ENCODE results near the gene DMWD.

Gene DMWD

GRCh38 chr19:45792470-45793177, at the start of gene DMWD:
Gene DMWD, minus strand, starts transcription at chr19:45792845. Its CDS starts 89 bp downstream, at chr19:45792756.
- peak; percentile 98 to 99 for DNase-seq (ENCODE audit: low read depth in 2 of 2)

DNA sequence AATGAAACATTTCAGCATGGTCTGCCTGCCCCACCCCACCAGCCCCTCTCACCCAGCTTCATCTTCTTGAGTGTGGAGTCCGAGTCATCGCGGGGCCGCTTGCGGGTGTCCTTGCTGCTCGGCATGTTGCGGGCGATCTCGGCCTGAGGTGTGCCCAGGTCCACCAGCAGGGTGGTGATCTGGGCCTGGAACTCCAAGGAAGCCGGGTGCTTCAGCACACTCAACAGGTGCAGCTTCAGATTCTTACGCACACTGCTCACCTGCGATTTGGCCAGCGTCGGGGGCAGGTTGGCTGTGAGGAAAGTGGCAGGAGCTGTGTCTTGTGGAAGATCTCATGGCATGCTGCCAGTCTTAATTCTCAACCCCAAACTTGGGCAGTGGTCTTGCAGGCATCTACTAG, 49.6 kb upstream of the DMWD start:
- DNase-seq (ENCODE audit: low read depth in 2 of 2): no peak

DNA sequence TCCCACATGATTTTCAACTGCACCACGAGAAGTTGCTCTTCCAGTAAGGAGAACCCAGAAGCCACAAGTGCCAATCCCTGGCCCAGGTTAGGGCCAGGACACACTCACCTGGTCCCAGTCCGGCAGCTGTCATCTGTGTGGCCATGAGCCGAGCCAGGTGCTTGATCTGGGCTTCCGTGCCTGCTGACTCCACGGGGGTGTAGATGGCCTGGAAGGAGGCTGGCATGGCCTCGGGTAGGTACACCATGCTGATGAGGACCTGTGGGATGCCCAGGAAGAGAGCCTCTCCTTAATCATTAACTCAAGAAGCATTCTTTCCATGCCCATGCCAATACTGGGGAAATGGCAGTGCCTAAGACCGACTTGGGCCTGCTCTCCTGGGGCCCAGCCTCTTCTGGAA, 42.3 kb upstream of the DMWD start:
- no peak for DNase-seq (ENCODE audit: low read depth in 2 of 2)

DNA sequence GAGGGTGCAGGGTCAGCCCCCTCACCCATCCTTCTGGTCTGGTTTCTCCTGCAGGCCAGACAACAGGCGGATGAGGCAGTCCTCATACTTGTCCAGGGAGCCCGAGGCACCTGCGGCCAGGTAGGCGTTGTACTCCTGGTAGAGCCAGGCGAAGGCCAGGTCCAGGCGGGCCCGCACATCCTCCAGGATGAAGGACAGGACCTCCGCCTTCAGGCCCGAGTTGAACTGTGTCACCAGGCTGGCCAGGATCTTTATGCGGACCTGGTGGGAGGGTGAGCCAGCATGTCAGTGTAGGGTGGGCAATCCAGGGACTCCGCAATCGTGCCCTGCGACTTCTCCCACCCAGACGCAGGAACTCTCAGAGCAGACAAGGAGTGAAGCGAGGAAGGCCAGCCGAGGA, 36.3 kb upstream of the DMWD start:
- DNase-seq (ENCODE audit: low read depth in 2 of 2): no peak

DNA sequence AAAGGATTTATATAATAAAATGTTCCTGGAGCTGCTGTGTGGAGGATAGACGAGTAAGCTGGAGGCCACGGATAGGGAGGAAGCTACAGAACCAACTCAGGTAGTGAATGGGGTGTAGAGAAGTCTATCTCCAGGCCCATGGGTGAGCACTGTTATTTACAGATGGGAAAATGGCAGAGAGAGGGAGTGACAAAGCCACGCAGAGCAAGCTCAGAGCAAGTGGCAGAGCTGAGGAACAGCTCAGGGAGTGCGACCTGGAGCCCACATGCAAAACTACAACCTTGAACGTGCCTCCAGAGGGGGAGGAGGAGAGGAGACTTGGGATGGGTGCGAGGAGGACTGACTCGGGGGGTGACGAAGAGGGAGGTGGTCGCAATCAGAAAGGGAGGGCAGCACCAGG, 35.9 kb upstream of the DMWD start:
- DNase-seq (ENCODE audit: low read depth in 2 of 2): no peak

DNA sequence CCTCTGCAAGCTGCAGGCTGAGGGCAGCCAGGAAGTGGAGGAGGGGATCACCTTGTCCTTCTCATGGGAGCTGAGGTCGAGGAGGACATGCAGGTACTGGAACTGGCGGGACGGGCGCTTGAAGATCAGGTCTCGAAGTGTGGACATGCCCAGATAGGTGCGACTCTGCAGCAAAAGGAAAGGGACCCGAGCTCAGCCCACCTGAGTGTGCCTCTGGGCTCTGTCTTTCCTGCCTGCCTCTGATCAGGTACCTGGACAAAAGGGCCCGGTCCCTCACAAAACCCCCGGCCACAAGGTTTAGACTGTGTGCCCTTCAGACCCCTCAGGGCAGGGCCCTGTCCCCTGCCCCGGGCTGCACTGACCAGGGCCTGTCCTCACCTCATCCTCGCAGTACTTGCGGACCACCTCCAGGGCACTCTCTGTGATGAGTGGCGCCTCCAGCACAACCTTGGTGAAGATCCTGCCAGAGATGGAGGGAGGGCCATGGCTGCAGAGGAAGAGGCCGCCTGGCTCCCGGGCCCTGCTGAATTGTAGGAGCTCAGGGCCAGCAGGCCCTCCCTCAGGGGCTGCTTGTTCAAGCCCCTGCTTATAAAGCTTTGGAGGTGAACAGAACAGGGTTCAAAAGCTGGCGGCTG, 34.9 kb upstream of the DMWD start:
- no peak for DNase-seq (ENCODE audit: low read depth in 2 of 2)

DNA sequence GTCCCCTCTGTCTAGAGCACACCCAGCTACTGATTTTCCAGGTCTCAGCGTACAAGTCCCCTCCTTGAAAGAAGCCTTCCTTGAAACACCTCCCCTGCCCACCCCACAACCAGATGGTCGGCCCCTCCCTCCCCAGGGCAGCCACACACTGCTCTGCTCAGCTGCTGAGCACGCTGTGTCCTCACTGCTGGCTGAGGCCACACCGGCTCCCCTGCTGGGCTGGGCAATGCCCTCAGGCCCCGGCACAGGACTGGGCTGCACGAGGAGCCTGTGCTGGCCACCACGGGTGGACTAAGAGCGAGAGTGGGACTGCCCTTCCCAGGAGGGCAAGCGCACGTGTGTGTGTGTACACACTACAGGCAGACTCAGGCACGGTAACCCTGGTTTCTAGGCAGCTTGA, 34.3 kb upstream of the DMWD start:
- no peak for DNase-seq (ENCODE audit: low read depth in 2 of 2)

DNA sequence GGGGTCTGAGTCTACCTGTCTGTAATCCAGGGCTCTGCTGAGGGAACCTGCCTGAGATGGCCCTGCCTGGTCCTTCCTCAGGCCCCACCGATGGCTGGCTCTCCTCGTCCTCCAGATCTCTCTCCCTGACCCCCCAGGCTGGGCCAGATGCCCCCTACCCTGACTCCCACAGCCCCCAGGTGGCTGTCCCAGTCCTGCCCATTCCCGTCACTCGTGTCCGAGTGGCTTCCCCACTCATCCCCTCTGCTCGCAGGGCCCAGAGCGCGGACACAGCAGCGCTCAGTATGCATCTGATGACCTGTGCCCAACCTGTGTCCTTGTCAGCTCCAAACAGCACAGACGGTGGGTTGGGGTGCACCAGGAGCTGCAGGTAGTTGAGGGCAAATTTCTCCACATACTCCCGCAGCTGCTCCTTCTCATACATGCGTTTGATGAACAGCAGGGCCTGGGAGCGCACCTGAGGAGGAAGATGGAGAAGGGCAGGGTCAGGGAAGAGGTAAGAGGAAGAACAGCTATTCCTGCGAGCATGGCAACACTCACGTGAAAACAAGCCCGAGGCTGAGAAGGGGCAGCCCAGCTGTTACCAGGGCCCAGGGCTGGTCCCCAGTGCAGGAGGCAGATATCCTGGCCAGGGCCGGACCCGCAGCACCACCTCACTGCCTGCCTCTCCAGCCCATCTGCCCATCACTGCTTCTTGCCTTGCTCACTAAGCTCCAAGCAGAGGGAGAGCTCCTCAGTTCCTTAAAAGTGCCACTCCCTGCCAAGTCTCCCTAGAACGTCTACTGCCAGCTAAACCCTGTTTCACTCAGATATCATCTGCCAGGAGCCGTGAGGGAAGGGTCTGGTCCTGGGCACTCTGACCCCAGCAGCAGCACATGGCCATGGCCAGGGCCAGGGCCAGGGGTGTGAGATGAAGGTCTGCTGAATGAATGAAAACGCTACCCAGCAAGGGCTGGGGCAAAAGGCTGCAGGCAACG, 33.6 kb upstream of the DMWD start:
- DNase-seq (ENCODE audit: low read depth in 2 of 2): no peak

- DNase-seq (ENCODE audit: low read depth in 2 of 2): no peak
Observed at GRCh38 chr19:45825263-45825605, 32.6 kb upstream of the DMWD start.

- DNase-seq (ENCODE audit: low read depth in 2 of 2): no peak
Observed at GRCh38 chr19:45824531-45825262, 32.1 kb upstream of the DMWD start.

DNA sequence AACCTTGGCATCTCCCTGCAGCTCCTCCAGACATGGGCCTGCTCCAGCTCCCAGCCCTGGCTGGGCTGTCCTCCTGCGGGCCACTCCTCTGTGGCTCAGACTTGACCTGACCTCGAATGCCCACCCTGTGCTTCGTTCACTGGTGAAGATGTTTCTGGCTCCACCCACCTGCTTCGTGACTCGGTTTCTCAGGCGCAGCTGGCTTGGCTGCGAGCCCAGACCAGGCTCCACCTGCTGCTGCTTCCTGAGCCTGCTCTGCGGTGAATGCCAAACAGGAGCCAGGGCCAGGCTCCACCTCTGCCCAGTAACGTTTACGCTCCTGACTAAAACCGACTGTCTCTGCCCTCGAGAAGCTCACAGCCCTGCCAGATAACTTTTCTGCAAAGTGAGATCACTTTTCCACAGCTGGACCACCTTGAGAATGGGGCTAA, 31.4 kb upstream of the DMWD start:
- DNase-seq (ENCODE audit: low read depth in 2 of 2): no peak

GRCh38 chr19:45823182-45823581, 30.5 kb upstream of the DMWD start:
- no peak for DNase-seq (ENCODE audit: low read depth in 2 of 2)

DNA sequence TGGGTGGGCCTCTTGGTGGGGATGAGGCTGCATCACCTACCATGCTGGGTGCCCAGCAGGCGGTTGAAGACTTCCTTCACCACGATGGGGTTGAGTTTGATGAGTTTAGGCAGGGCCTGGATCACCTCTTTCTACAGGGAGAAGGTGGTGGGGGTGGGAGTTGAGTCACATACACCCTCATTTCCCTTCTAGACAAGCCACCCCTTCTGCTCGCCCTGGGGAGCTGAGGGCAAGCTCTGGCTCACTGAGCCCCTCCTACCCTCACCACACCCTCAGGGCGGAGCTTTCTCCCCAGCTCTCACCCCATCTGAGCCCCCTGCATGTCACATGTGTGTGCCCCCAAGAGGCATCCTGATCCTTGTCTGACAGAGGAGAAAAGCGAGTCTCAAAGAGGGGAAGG, 30.1 kb upstream of the DMWD start:
- DNase-seq (ENCODE audit: low read depth in 2 of 2): no peak

DNA sequence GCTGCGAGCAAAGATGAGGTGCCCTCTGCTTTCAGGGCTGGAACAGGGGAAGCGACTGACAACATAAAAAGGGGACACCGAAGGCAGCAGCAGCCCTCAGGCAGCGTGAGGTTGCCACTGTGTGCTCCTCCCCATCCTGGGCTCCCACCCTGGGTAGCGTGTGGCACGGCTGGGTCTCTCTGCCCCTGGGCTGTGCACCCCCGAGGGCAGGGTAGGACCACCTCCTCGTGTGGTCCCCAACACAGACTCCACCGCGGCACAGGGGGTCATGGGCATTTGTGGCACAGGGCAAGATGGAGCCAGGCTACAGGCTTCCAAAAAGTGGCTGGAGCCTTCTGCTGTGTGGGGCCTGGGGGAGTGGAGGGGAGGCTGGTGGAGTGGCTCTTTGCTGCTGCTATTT, 28.9 kb upstream of the DMWD start:
- no peak for DNase-seq (ENCODE audit: low read depth in 2 of 2)

DNA sequence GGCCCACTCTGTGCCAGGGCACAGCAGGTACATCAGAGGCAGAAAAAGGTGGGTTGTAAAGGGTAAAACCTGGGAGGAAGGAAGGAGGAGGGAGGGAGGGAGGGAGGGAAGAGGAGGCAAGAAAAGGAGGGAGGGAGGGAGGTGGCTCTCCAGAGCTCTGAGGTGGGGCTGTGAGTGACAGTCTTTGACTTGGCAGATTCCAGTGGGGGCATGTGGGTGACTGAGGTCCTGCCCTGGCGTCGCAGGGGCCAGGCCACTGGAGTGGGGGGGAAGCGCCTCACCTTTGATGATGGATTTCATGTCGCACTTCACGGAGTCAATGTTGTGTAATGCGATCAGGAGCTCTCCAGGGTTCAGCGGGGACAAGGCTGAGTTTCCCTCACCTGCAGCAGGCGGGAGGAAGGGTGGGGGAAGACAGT, 28.5 kb upstream of the DMWD start:
- no peak for DNase-seq (ENCODE audit: low read depth in 2 of 2)

DNA sequence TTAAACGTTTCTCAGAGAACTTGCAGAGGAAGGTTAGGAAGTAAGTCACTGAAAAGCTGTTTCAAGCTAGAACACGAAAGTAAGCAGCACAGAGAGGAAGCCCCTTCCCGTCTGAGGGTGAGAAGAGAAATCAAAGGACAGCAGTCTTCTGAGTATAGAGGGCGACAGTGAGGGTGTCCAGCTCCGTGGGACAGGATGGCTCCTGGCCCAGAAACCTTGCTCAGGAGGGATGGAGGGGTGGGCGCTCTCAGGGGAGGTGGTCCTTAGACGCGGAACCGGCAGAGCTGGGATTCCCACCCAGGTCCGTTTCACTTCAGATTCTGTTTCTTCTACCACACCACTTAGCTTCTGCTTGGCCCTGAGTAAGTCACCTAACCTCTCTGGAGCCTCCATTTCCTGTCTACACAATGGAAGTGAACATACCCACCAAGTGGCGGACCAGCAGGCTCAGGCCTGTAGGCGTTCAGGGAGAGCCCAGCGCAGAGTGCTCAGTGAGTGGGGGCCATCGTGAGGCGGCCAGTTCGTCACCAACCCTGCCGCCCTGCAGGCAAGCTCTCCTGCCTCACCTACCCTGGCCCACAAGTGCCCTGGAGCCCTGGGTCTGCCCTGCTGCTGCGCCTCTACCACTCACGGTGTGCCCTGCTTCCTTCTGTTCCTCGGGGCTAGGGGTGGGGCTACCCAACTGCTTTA, 27.9 kb upstream of the DMWD start:
- DNase-seq (ENCODE audit: low read depth in 2 of 2): no peak

- no peak for DNase-seq (ENCODE audit: low read depth in 2 of 2)
Observed at GRCh38 chr19:45819769-45820168, 27.1 kb upstream of the DMWD start.

DNA sequence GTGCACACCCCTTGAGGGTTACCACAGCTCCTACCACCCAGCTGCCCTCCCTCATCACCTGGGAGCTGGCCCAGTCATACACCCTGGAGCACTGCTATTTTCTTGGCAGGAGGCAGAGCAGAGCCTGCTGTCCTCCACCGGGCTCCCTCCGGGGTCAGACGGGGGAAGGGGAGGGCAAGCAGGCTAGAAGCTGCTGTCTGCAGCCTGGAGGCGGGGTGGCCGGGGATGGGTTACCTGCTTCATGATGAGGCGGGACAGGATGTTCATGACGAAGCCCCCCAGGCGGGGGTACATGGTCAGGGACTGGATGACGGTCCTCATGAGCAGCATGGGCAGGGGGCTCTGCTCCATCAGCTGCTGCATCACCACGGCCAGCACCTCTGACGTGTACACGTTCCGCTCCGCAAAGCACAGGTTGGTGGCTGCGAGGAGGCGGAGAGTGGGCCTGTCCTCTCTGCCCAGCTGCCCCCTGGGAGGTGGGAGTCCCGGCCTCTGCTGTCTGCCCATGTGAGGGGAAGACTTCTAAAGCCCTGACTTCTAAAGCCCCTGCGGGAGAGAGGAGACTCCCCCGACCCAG, 25.2 kb upstream of the DMWD start:
- DNase-seq (ENCODE audit: low read depth in 2 of 2): no peak

DNA sequence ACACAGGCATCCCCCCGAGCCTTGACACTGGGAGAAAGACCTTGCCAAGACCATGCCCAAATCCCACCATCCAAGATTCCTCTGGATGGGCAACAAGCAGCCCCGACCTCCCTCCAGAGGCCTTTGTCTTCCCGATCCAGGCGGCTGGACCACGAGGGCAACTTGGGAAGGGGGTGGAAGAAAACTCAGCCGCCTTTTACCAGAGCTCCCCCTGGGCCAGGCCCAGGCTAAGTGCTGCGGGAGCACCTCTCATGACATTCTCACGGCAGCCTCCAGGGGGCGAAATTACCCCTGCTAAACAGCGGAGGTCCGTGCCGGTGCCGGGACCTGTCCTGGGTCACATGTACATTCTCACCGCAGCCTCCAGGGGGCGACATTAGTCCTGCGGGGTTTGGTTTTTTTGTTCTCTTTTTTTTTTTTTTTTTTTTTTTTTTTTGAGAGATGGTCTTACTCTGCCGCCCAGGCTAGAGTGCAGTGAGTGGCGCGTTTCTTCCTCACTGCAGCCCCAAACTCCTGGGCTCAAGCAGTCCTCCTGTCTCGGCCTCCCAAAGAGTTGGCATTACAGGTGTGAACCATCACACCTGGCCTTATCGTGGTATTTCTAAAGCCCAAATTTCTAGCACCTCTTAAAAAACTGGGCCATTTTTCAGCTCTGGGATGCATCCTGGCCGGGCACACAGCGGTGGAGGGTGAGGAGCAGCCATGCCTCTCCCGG, 24.5 kb upstream of the DMWD start:
- peak; percentile 91 to 97 for DNase-seq (ENCODE audit: low read depth in 2 of 2)

Measured in stimulated activated CD4-positive, alpha-beta T cell treated with anti-CD3 and anti-CD28 coated beads, Interleukin-1b, Interleukin-23, amount 100 ng/mL, for 1 hour (primary cell).